ENCODE data around the gene CHST9.

DNA sequence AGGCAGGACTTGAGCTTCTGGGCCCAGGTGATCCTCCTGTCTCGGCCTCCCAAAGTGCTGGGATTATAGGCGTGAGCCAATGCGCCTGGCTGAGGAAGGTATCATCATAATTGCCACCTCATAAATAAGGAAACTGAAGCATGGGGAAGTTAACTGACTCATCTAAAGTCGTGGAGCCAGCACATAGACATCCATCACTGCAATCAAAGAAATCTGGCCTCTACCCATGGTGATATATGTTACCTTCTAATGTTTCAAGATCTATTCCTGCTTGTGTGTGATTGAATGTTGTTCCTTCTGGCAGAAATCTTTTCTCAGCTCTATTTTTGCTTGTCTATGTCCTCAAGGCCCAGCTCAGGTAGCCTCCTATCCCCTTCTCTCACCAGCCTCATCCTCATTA lies 214.5 kb downstream of the CHST9 start:
- no peak for TF ChIP-seq RAD21 (IDR thresholded peaks at IDR 0.05; ENCODE audit: low read length)
- TF ChIP-seq RCOR1 (IDR thresholded peaks at IDR 0.05; ENCODE audit: insufficient replicate concordance, low read length), result no peak
- TF ChIP-seq, protein P1, sequence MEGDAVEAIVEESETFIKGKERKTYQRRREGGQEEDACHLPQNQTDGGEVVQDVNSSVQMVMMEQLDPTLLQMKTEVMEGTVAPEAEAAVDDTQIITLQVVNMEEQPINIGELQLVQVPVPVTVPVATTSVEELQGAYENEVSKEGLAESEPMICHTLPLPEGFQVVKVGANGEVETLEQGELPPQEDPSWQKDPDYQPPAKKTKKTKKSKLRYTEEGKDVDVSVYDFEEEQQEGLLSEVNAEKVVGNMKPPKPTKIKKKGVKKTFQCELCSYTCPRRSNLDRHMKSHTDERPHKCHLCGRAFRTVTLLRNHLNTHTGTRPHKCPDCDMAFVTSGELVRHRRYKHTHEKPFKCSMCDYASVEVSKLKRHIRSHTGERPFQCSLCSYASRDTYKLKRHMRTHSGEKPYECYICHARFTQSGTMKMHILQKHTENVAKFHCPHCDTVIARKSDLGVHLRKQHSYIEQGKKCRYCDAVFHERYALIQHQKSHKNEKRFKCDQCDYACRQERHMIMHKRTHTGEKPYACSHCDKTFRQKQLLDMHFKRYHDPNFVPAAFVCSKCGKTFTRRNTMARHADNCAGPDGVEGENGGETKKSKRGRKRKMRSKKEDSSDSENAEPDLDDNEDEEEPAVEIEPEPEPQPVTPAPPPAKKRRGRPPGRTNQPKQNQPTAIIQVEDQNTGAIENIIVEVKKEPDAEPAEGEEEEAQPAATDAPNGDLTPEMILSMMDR (conservative IDR thresholded peaks at IDR 0.05; ENCODE audit: low read depth, low read length), result no peak
- TF ChIP-seq POLR2A (IDR thresholded peaks at IDR 0.05; ENCODE audit: low read depth, low read length), result no peak
- no peak for TF ChIP-seq RFX5 (IDR thresholded peaks at IDR 0.05; ENCODE audit: low read depth, low read length)
- TF ChIP-seq SMC3 (IDR thresholded peaks at IDR 0.05; ENCODE audit: low read depth, low read length), result no peak
- TF ChIP-seq, protein P2, sequence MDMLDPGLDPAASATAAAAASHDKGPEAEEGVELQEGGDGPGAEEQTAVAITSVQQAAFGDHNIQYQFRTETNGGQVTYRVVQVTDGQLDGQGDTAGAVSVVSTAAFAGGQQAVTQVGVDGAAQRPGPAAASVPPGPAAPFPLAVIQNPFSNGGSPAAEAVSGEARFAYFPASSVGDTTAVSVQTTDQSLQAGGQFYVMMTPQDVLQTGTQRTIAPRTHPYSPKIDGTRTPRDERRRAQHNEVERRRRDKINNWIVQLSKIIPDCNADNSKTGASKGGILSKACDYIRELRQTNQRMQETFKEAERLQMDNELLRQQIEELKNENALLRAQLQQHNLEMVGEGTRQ (IDR thresholded peaks at IDR 0.05; ENCODE audit: low read depth, low read length), result no peak

All from IMR-90 (cell line).